GM12872 (cell line): ENCODE results near the gene MEIS1.

Source experiments
- CTCF ChIP-seq: IDR thresholded peaks from 3 replicates; pipeline ENCODE4 v1.5.1; 2011; ENCODE audit warnings: low read depth, mild to moderate bottlenecking, low read length, moderate library complexity; ENCODE audit not compliant: insufficient read depth

Gene MEIS1

GRCh38 chr2:66531567-66531966 lies 96.6 kb downstream of the MEIS1 start:
- no peak for TF ChIP-seq CTCF

- no peak for TF ChIP-seq CTCF
Measured at GRCh38 chr2:66532972-66533868, 98.3 kb downstream of the MEIS1 start.

GRCh38 chr2:66534461-66534860 lies 99.5 kb downstream of the MEIS1 start:
- TF ChIP-seq CTCF = no peak

- TF ChIP-seq CTCF = no peak
Measured at GRCh38 chr2:66535574-66536289, 100.8 kb downstream of the MEIS1 start.

GRCh38 chr2:66536290-66536673 lies 101.4 kb downstream of the MEIS1 start:
- TF ChIP-seq CTCF = no peak

GRCh38 chr2:66536997-66537396 lies 102.1 kb downstream of the MEIS1 start:
- TF ChIP-seq CTCF = no peak

GRCh38 chr2:66538291-66538690 lies 103.4 kb downstream of the MEIS1 start:
- no peak for TF ChIP-seq CTCF
